Tibial nerve (tissue), 4 donors: Measurements from ENCODE around the gene ASB5. TPM values are rescaled to one million over a fixed set of nuclear protein-coding genes. Genes with fewer than 3 reads are reported as not detected.

ENCODE experiments used
- DNase-seq, 2 donors: peaks; one replicate each; pipeline ENCODE4 v3.0.0-alpha.2; 2019; ENCODE audit warnings: low spot score in 2 of 2
- H3K27ac ChIP-seq, 4 donors: fragments of 200-600 bp; sonication (generic) in 3 of 4; one replicate each; pipeline ENCODE4 v1.5.1; 2017 to 2019; ENCODE audit warnings: mild to moderate bottlenecking in 1 of 4
- H3K27me3 ChIP-seq, 2 donors: fragments of 200-600 bp; sonication (generic) in 1 of 2; one replicate each; pipeline versions ENCODE4 v1.5.1 to v1.6.0; 2017 to 2019
- H3K36me3 ChIP-seq, 3 donors: fragments of 200-600 bp; sonication (generic); one replicate each; pipeline ENCODE4 v1.5.1; 2018 to 2019
- H3K4me1 ChIP-seq, 4 donors: fragments of 200-600 bp; sonication (generic) in 3 of 4; one replicate each; pipeline ENCODE4 v1.5.1; 2017 to 2019
- H3K4me3 ChIP-seq, 4 donors: fragments of 200-600 bp; sonication (generic) in 3 of 4; one replicate each; pipeline ENCODE4 v1.5.1; 2017 to 2019; ENCODE audit warnings: mild to moderate bottlenecking in 1 of 4, moderate library complexity in 1 of 4
- H3K9me3 ChIP-seq, 4 donors: fragments of 200-600 bp; sonication (generic) in 3 of 4; one replicate each; pipeline ENCODE4 v1.5.1; 2017 to 2019
- EP300 ChIP-seq, 2 donors: sonication (generic); formaldehyde crosslinking; IDR thresholded peaks; one replicate each; pipeline ENCODE4 v1.6.1; 2017; ENCODE audit warnings: antibody characterized with exemption in 2 of 2, mild to moderate bottlenecking in 1 of 2
- POLR2A ChIP-seq, 2 donors: fragments of 450-650 bp; IDR thresholded peaks; one replicate each; pipeline ENCODE4 v1.6.1; 2017; ENCODE audit warnings: antibody characterized with exemption in 2 of 2, mild to moderate bottlenecking in 2 of 2, moderate library complexity in 2 of 2
- WGBS, 2 donors: methylation state at CpG; one replicate each; pipeline ENCODE4 v1.1.5; 2018; 5-methylcytosine and 5-hydroxymethylcytosine counted together
- total RNA-seq, 4 donors: library from RNA; depleted of rRNA; stranded (reverse); fragments of >200 nt; gene quantifications; one replicate each; pipeline ENCODE4 v1.1.0, GENCODE V29; 2016
- TF ChIP-seq, protein P1 (sequence below), 5 experiments: fragments of 200-600 bp in 3 of 5; fragments of 450-650 bp in 2 of 5; sonication (generic) in 3 of 5; IDR thresholded peaks; one replicate each; pipeline ENCODE4 v1.5.1; 2016 to 2019; ENCODE audit warnings: antibody characterized with exemption in 5 of 5, mild to moderate bottlenecking in 3 of 5, moderate library complexity in 2 of 5

The ASB5 gene
- total RNA-seq, 4 donors from 2014 or later, result not detected

DNA sequence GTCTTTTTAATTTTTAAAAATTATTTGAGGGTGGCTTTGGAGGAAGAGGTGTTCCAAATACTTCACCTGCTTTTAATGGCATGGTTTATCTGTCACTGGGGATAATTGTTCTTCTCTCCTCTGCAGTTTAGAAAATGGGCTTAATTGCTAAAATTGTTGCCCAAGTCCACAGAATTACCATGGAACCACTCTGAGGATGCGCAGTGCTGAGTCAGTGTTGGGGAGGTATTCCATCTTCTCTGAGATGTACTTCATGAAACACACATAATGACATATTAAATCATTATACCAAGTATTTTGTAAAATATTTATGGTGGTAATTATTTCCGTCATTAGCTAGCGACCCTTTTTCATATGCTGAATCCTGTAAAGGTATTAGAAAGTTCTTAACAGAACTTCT, 8.0 kb downstream of the ASB5 start:
- Histone ChIP-seq H3K27ac (no peak overlapping the region), H3K4me3 (no peak overlapping the region), H3K4me1 (no peaks in the 10 kb centered on the region), H3K9me3 (no peaks in the 10 kb centered on the region), H3K27me3 (no peaks in the 10 kb centered on the region), H3K36me3 (no peaks in the 10 kb centered on the region)
- DNase-seq, result no peak
- TF ChIP-seq, protein P1, sequence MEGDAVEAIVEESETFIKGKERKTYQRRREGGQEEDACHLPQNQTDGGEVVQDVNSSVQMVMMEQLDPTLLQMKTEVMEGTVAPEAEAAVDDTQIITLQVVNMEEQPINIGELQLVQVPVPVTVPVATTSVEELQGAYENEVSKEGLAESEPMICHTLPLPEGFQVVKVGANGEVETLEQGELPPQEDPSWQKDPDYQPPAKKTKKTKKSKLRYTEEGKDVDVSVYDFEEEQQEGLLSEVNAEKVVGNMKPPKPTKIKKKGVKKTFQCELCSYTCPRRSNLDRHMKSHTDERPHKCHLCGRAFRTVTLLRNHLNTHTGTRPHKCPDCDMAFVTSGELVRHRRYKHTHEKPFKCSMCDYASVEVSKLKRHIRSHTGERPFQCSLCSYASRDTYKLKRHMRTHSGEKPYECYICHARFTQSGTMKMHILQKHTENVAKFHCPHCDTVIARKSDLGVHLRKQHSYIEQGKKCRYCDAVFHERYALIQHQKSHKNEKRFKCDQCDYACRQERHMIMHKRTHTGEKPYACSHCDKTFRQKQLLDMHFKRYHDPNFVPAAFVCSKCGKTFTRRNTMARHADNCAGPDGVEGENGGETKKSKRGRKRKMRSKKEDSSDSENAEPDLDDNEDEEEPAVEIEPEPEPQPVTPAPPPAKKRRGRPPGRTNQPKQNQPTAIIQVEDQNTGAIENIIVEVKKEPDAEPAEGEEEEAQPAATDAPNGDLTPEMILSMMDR (IDR thresholded peaks at IDR 0.05), result no peak
- TF ChIP-seq EP300 (IDR thresholded peaks at IDR 0.05) (no peak), POLR2A (IDR thresholded peaks at IDR 0.05) (no peak)
- 94 to 95% methylated on average over 3 of the region's 3 CpGs for whole genome bisulfite sequencing, 2 donors

- H3K36me3 ChIP-seq, result no peaks in the 10 kb centered on the region
- no peak for DNase-seq
- H3K27me3 ChIP-seq, result no peaks in the 10 kb centered on the region
- TF ChIP-seq EP300 (IDR thresholded peaks at IDR 0.05), result no peak
- TF ChIP-seq, protein P1 (IDR thresholded peaks at IDR 0.05), result no peak
- no peak for TF ChIP-seq POLR2A (IDR thresholded peaks at IDR 0.05)
- 88 to 93% methylated on average over 5 of the region's 5 CpGs for WGBS, 2 donors
- no peak overlapping the region for H3K27ac ChIP-seq
- no peak overlapping the region for H3K4me3 ChIP-seq
- H3K9me3 ChIP-seq, result no peaks in the 10 kb centered on the region
- no peaks in the 10 kb centered on the region for H3K4me1 ChIP-seq
Observed at GRCh38 chr4:176259330-176260090, 9.5 kb downstream of the ASB5 start.

DNA sequence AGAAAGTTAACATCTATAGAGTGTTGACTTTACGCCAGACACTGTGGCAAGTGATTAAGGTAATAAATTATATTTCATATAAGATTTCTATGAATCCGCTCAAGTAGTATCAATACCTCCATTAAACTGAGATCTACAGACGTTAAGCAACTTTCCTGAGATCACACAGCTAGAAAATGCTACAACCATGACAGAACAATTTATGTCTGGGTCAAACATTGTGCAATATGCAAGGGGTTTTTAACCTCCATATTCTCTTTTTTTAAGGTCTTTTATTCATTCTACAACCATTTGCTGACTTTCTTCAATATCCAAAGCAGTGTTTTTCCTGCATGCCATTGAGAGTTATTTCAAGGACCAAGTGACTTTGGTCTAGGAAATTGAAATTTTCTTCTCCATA, 10.9 kb downstream of the ASB5 start:
- no peaks in the 10 kb centered on the region for H3K9me3 ChIP-seq
- no peaks in the 10 kb centered on the region for H3K27me3 ChIP-seq
- WGBS, 2 donors, result 88 to 91% methylated on average over 3 of the region's 3 CpGs
- DNase-seq, result no peak
- no peak overlapping the region for H3K27ac ChIP-seq
- no peaks in the 10 kb centered on the region for H3K36me3 ChIP-seq
- TF ChIP-seq POLR2A (IDR thresholded peaks at IDR 0.05), result no peak
- H3K4me3 ChIP-seq, result no peak overlapping the region
- H3K4me1 ChIP-seq, result no peaks in the 10 kb centered on the region

DNA sequence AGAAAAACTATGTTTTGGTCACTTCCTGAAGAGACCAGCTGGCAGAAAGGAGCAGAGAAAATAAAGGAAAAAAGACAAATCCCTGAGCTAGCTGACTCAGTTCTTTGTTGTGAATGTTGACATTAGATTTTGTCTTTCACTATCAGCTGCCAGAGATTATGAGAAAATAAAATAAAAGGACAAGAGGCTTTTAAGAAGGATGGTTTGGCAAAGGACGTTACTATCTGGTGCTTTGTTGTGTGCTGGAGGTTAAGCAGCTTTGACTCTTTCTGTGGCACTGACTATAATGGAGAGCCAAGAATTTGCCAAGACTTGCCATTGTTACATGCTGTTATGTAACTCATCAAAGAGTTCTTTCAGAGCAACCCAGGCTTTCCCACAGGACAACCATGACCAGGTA, 12.1 kb downstream of the ASB5 start:
- 29 to 32% methylated on average over 1 of the region's 1 CpG for WGBS, 2 donors
- Histone ChIP-seq H3K27ac (no peak overlapping the region), H3K4me1 (no peaks in the 10 kb centered on the region), H3K36me3 (no peaks in the 10 kb centered on the region), H3K9me3 (no peaks in the 10 kb centered on the region), H3K27me3 (no peaks in the 10 kb centered on the region), H3K4me3 (no peak overlapping the region)
- TF ChIP-seq EP300 (IDR thresholded peaks at IDR 0.05) (no peak), POLR2A (IDR thresholded peaks at IDR 0.05) (no peak)
- TF ChIP-seq, protein P1 (IDR thresholded peaks at IDR 0.05), result no peak
- DNase-seq, result no peak

DNA sequence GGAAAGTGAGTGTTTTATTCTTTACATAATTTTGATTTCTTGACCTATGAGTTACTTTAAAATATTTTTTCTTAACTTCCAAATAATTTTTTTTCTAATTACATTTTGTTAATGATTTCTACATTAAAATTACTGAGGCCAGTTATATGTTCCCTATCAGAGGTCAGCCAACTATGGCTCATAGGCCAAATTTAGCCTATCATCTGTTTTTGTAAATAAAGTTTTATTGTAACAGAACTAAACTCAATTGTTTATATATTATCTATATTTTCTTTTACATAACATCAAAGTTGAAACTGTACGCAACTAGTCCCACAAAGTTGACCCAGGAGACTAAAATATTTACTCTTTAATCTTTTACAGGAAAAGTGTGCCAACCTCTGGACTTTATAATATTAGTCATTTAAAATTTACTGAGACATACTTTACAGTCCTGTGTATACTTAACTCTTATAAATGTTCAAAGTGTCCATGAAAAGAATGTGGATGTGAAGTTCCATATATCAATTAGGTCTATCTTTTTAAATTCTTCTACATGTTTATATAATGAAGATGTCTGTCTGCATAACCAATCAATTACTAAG, 26.2 kb downstream of the ASB5 start:
- WGBS, 2 donors, result 84 to 89% methylated on average over 1 of the region's 1 CpG

More for the DNA sequence above, 26.2 kb downstream of the ASB5 start:
- Histone ChIP-seq H3K4me3 (no peak overlapping the region), H3K4me1 (no peaks in the 10 kb centered on the region), H3K9me3 (no peaks in the 10 kb centered on the region), H3K27me3 (no peaks in the 10 kb centered on the region), H3K36me3 (no peaks in the 10 kb centered on the region), H3K27ac (no peak overlapping the region)
- no peak for TF ChIP-seq EP300 (IDR thresholded peaks at IDR 0.05)
- TF ChIP-seq, protein P1 (IDR thresholded peaks at IDR 0.05), result no peak
- no peak for TF ChIP-seq POLR2A (IDR thresholded peaks at IDR 0.05)
- DNase-seq, result no peak
